Neural progenitor cell (in vitro differentiated cells): ENCODE data around the gene ARHGAP23.

Experiments
- EZH2 ChIP-seq: fragments of 200-600 bp; sonication (generic); IDR thresholded peaks from 2 replicates; pipeline ENCODE4 v1.6.1; 2017; ENCODE audit warnings: antibody characterized with exemption, mild to moderate bottlenecking, moderate library complexity
- EZH2phosphoT487 ChIP-seq: fragments of 200-600 bp; sonication (generic); IDR thresholded peaks from 2 replicates; pipeline ENCODE4 v1.6.1; 2017; ENCODE audit warnings: antibody characterized with exemption
- TF ChIP-seq, protein P1 (sequence below): fragments of 200-600 bp; sonication (generic); IDR thresholded peaks from 2 replicates; pipeline ENCODE4 v1.5.1; 2017; ENCODE audit warnings: antibody characterized with exemption, mild to moderate bottlenecking

GRCh38 chr17:38456031-38456815 lies 28.0 kb downstream of the ARHGAP23 start:
- TF ChIP-seq, protein P1, sequence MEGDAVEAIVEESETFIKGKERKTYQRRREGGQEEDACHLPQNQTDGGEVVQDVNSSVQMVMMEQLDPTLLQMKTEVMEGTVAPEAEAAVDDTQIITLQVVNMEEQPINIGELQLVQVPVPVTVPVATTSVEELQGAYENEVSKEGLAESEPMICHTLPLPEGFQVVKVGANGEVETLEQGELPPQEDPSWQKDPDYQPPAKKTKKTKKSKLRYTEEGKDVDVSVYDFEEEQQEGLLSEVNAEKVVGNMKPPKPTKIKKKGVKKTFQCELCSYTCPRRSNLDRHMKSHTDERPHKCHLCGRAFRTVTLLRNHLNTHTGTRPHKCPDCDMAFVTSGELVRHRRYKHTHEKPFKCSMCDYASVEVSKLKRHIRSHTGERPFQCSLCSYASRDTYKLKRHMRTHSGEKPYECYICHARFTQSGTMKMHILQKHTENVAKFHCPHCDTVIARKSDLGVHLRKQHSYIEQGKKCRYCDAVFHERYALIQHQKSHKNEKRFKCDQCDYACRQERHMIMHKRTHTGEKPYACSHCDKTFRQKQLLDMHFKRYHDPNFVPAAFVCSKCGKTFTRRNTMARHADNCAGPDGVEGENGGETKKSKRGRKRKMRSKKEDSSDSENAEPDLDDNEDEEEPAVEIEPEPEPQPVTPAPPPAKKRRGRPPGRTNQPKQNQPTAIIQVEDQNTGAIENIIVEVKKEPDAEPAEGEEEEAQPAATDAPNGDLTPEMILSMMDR = peak; percentile 39
- TF ChIP-seq EZH2 (no peak), EZH2phosphoT487 (no peak)
